Raji (cell line): ENCODE measurements around the gene SLC22A7.

Source experiments
- POLR2A ChIP-seq: IDR thresholded peaks from 2 replicates; pipeline ENCODE4 v1.6.1; 2011; ENCODE audit warnings: low read depth, low read length, control low read depth; ENCODE audit not compliant: insufficient read depth

SLC22A7 gene

DNA sequence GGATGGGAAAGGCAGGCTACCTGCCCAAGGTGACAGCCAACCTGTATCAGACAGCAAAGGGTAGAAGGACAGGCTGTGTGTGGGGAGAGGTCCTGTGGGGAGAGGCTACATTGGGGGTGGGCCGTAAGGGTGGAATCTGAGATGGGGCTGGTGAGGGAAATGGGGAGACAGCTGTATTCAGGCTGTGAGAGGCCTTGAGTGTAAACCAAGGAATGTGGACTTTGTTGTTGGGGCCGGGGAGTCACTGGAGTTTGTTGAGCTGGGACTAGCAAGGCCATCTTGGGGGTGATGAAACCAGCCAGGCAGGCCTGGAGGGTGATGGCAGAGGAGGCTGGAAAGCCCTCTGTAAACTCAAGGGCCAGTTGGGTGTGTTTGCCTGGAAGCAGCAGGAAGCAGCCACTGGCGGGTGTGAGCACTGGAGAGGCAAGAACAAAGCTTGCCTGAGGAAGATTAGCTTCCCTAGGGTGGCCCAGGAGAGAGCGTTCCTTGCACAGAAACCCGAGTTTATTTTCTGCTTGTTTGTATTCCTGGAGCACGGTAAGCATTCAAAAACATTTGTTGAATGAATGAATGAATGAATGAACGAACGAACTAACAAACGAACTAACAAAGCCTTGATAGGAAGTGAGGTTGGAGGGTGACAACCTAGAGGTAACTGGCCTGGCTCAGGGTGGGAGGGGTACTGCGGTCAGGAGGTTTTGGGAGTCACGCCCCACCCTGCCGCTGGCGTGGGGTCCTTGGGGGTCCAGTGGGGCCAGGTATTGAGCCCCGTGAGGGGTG is 35.9 kb upstream of the SLC22A7 start:
- TF ChIP-seq POLR2A, result no peak

GRCh38 chr6:43262780-43263313 is 35.2 kb upstream of the SLC22A7 start:
- no peak for TF ChIP-seq POLR2A

GRCh38 chr6:43263314-43264178 is 34.5 kb upstream of the SLC22A7 start:
- TF ChIP-seq POLR2A, result no peak

DNA sequence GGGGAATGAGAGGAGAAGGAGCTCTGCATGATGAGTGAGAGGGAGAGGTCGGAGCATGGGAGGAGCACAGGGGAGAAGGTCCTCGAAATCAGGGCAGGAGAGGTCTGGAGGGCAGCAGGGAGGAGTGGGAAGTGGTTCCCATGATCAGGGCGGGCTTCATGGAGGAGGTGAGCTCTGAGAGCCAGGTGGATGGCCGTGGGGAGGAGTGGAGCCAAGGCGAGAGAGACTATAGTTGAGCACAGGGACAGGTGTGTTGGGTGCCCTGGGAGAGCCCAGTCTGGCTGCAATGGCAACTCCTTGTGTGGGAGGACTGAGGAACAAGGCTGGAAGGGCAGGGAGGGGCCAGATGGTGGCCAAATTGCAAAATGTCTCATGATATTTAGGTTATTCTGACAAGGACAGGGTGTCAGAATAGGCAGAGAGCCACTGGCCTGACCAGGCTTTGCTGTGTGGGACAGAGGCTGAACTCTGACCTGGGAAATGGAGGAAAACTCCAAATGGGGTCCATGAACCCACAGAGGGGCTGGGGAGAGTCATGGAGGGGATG is 33.4 kb upstream of the SLC22A7 start:
- TF ChIP-seq POLR2A, result no peak

- no peak for TF ChIP-seq POLR2A
These were observed 32.5 kb upstream of the SLC22A7 start for GRCh38 chr6:43265564-43265963.

DNA sequence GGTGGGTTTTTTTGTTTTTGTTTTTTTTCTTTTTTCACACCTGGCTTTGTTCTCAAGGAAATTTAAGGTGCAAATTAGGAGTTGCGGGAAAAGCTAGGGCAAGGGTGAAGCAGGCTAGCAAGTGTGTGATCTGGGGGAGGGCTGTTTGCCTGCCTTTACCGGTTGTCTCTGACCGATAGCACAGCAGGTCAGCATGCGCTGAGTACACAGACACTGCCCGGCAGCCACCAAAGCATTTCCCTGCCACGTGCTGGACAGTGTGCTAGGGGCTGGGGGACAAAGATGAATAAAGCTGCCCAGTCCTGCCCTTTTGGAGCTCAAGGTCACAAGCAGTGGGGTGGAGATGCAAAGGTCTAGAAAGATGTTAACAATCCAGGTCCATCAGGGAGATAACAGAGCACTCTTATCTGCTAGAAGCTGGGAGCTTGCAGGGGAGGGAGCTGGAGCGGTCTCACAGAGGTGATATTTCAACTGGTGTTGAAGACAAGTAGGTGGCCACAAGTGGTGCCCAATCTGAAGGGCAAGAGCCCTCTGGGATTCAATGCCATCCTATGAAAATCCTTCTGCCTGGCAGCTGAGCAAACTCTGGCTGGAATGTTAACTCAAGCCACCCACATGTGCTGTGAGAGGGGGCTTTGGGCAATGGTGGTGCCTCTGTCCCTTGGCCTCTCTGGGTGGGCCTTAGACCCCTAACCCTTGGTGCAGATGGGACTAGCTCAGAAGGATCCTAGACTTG is 30.3 kb upstream of the SLC22A7 start:
- no peak for TF ChIP-seq POLR2A

DNA sequence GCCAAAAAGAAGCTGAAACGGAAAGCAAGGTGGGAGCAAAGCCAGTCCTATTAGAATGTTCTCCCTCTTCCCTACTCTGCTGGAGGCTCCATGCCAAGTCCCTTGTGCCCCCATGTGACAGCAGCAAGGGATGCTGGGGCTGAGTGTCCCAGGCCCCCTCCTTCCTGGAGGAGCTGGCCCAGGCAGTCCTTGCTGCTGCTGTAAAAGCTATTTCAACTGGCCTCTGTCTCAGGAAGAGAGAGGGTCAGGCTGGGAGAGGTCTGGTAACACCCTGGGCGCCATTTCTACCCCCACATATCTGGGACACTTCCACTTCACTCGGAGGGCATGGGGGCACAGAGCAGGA is 29.7 kb upstream of the SLC22A7 start:
- no peak for TF ChIP-seq POLR2A

GRCh38 chr6:43268782-43269272 is 29.2 kb upstream of the SLC22A7 start:
- no peak for TF ChIP-seq POLR2A

GRCh38 chr6:43269273-43270007 is 28.6 kb upstream of the SLC22A7 start:
- TF ChIP-seq POLR2A, result no peak

- no peak for TF ChIP-seq POLR2A
These were observed 26.8 kb upstream of the SLC22A7 start for GRCh38 chr6:43271103-43271815.

GRCh38 chr6:43271944-43272343 is 26.1 kb upstream of the SLC22A7 start:
- no peak for TF ChIP-seq POLR2A

DNA sequence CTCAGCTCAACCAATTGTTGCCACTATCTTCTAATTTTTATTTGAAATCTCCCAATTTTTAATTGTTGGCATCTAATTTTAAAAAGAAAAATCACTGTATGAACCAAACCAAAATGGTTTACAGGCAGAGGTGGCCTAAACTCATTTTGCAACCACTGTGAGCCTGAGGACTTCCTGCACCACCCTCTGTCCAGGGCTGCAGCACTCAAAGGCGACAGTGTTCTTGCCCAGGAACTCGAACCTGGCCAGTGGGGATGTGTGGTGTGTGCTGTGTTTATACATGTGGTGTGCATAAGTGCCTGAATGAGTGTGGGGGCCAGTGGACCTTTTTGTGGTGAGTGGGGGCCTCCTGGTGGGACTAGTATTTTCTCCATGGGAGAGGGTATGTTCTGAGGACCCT is 24.4 kb upstream of the SLC22A7 start:
- no peak for TF ChIP-seq POLR2A

DNA sequence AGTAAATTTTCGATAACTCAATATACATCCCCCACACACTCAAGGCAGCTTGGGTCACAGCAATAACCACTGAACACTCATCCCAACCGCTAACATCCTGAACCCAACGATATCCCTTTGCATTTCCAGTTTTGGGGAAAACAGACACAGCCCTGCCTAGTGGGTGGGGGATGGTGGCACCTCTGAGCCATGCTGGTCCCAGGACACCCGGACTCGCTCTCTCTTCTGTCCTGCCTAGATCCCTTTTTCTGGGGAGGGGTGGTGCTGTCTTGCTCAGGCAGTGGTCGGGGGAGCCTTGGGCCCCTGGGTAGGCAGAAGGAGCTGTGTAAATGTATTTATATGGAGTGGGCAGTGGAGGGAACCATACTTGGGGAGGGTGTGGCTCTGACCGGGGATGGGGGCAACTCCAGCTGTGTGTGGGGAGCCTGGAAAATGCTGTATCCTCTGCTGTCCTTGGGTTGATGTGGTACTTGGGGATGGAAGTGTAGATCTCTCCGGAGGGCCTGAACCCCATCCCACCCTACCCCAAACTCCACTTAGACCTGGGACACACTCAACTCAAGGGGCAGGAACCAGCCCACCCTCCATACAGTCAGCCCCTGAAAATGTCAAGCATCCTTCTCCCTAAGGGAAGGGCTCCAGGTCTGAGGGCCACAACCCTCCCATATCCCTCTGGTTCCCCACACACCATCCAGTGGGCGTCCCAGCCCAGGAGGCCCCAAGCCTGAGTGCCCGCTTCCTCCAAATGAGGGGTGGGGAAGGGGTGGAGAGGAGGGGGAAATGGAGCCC is 23.7 kb upstream of the SLC22A7 start:
- TF ChIP-seq POLR2A, result no peak
